Fibroblast of lung (primary cell): ENCODE data around the gene KCNH1.

Source experiments
- CTCF ChIP-seq, 2 donors: IDR thresholded peaks in 1 of 2; conservative IDR thresholded peaks in 1 of 2; 1 replicate in 1 of 2; 2 replicates in 1 of 2; pipeline ENCODE4 v1.5.1; 2011 to 2012; ENCODE audit warnings: low read length in 2 of 2, control low read depth in 1 of 2, inconsistent platforms in 1 of 2, low read depth in 1 of 2, mild to moderate bottlenecking in 1 of 2
- EZH2 ChIP-seq: IDR thresholded peaks from 2 replicates; pipeline ENCODE4 v1.5.1; 2012; ENCODE audit warnings: low read length, control low read depth, mild to moderate bottlenecking; ENCODE audit errors: missing control alignments

- TF ChIP-seq CTCF (conservative IDR thresholded peaks at IDR 0.05 in 1 of 2, IDR thresholded peaks at IDR 0.05 in 1 of 2; ENCODE audit: low read depth in 1 of 2, low read length in 2 of 2), result no peak
- TF ChIP-seq EZH2, result no peak
Measured at GRCh38 chr1:210915890-210916507, 217.9 kb downstream of the KCNH1 start.
